Brain microvascular endothelial cell (primary cell): ENCODE data around the gene MSI2.

Experiments
- DNase-seq: peaks from one replicate; pipeline ENCODE4 v3.0.0-alpha.2; 2020
- H3K27ac ChIP-seq: fragments of 250-450 bp; sonication (Bioruptor Pico); 2 replicates; pipeline ENCODE4 v1.5.1; 2020; ENCODE audit warnings: mild to moderate bottlenecking, moderate library complexity
- H3K27me3 ChIP-seq: fragments of 250-450 bp; sonication (Bioruptor Pico); replicated peaks from 2 replicates; pipeline ENCODE4 v1.5.1; 2020; ENCODE audit warnings: mild to moderate bottlenecking
- H3K36me3 ChIP-seq: fragments of 250-450 bp; sonication (Bioruptor Pico); replicated peaks from 2 replicates; pipeline ENCODE4 v1.5.1; 2020; ENCODE audit warnings: mild to moderate bottlenecking
- H3K4me3 ChIP-seq: 2 replicates; pipeline ENCODE4 v1.5.1; 2011; ENCODE audit warnings: low read depth, mild to moderate bottlenecking, control low read depth, low read length, moderate library complexity
- CTCF ChIP-seq: IDR thresholded peaks from 2 replicates; pipeline ENCODE4 v1.5.1; 2011; ENCODE audit warnings: low read depth, mild to moderate bottlenecking, moderate library complexity, low read length, control low read depth, inconsistent platforms; ENCODE audit errors: missing control alignments
- in situ Hi-C: cut with HindIII; loops from 2 replicates; pipeline ENCODE4 v1.10.0; 2017; ENCODE audit warnings: low sequenced_read_pairs, low pct_ligation_motif_present

Gene MSI2

GRCh38 chr17:57406131-57406980 is 150.0 kb downstream of the MSI2 start:
- Histone ChIP-seq H3K36me3 (no peaks in the 10 kb centered on the region), H3K4me3 (no peak overlapping the region), H3K27me3 (no peaks in the 10 kb centered on the region), H3K27ac (no peak overlapping the region)
- in situ Hi-C loops, result no loop called here
- no peak for DNase-seq
- no peak for TF ChIP-seq CTCF

- Histone ChIP-seq H3K4me3 (no peak overlapping the region), H3K27ac (no peak overlapping the region), H3K27me3 (no peaks in the 10 kb centered on the region), H3K36me3 (no peaks in the 10 kb centered on the region)
- no peak for DNase-seq
- in situ Hi-C loops, result no loop called here
- TF ChIP-seq CTCF, result no peak
Observed at GRCh38 chr17:57406981-57407286, 150.6 kb downstream of the MSI2 start.

DNA sequence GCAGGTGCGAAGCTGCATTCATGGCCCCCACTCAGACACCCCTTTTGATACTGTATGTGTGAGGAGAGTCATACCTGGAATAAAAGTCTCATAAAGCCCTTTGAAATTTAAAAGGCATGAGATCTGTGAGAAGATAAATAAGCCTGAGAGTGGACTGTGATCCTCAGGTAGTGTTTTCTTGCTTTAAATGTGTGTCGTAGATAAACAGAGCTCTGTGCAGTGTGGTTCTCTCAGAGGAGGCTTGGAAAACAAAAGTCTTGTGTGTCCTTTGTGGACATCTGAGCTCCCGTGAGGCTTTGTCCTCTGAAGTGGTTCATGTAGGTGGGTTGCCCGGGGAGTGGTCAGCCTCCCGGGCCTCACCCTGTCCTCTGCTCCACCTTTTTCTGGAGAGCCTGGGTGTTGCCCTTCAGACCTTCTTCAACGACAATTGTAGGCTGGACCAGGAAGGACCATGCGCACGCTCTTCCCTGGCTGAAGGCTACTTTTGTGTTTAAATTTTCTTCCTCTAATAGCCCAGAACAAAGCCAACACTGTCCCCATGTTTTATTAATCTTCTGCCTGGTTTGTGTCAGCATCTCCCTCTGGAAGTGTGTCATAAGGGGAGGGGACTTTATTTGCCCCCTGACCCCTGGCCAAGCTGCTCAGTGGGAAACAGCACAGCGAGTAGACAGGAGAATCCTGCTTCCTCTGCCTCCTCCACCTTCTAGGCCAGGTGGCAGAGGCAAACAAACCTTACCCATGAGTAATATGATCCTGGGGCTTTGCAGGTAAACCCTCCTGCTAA is 151.2 kb downstream of the MSI2 start:
- no peak for DNase-seq
- in situ Hi-C loops, result no loop called here
- TF ChIP-seq CTCF, result no peak
- no peak overlapping the region for H3K4me3 ChIP-seq
- H3K36me3 ChIP-seq, result no peaks in the 10 kb centered on the region
- no peak overlapping the region for H3K27ac ChIP-seq
- no peaks in the 10 kb centered on the region for H3K27me3 ChIP-seq

DNA sequence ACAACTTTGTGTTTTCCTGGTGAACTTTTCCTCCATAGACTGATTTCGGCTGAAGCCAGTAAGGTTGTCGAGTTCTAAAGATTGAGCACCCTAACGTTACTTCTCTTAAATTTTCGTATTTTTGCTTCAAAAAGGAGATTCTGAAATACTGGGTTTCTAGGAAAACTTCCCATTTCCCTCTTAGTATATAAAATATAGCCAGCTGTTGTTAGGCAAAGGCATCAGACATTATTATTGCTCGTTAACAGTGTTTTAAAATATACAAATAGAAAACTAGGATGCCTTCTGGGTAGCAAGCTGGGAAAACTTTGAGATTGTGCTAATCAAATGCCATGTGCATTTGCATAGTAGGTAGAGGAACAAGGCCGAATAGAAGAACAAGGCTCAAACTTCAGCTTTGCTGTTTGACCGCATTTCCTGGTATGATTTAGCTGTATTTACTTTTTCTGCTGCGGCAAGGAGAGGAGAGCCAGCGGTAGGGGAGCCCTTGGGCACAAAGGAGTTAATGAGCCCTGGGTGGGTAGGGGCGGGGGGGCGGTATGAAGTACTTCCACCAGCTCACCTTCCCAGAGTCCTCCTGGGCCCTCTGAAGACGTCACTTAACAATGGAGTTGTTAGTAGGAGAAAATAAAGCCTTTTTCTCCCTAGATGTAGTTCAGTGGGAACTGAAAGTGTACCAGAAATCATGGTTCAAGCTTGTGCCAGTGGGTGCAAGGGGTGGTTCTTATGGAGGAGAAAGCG is 151.9 kb downstream of the MSI2 start:
- TF ChIP-seq CTCF, result no peak
- in situ Hi-C loops, result no loop called here
- no peaks in the 10 kb centered on the region for H3K36me3 ChIP-seq
- H3K27me3 ChIP-seq, result no peaks in the 10 kb centered on the region
- no peak for DNase-seq
- H3K27ac ChIP-seq, result no peak overlapping the region
- H3K4me3 ChIP-seq, result no peak overlapping the region

DNA sequence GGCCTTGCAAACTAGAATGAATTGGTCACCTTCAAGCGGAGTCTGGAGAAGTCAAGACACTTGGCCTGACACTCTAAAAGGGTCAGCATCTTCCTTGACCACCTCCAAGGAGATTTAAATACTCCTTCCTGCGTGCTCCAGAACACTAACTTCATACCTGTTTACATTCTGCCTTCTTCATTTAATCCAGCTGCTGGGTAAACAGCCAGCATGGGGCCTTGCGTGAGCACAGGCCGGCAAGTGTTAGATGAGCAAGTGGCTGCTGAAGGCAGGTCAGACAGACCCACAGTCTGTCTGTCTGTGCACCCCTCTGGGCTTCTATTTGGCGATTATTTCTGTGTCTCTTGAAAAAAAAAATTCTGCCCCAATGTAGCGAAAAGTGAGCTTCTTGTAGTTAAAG is 153.8 kb downstream of the MSI2 start:
- no peak for TF ChIP-seq CTCF
- no peaks in the 10 kb centered on the region for H3K36me3 ChIP-seq
- no peak overlapping the region for H3K27ac ChIP-seq
- in situ Hi-C loops, result no loop called here
- no peak overlapping the region for H3K4me3 ChIP-seq
- no peaks in the 10 kb centered on the region for H3K27me3 ChIP-seq
- DNase-seq, result no peak
